ENCODE results near the gene ROPN1L.

GRCh38 chr5:10468256-10468655 lies 26.6 kb downstream of the ROPN1L start:
- TF ChIP-seq, protein P1, sequence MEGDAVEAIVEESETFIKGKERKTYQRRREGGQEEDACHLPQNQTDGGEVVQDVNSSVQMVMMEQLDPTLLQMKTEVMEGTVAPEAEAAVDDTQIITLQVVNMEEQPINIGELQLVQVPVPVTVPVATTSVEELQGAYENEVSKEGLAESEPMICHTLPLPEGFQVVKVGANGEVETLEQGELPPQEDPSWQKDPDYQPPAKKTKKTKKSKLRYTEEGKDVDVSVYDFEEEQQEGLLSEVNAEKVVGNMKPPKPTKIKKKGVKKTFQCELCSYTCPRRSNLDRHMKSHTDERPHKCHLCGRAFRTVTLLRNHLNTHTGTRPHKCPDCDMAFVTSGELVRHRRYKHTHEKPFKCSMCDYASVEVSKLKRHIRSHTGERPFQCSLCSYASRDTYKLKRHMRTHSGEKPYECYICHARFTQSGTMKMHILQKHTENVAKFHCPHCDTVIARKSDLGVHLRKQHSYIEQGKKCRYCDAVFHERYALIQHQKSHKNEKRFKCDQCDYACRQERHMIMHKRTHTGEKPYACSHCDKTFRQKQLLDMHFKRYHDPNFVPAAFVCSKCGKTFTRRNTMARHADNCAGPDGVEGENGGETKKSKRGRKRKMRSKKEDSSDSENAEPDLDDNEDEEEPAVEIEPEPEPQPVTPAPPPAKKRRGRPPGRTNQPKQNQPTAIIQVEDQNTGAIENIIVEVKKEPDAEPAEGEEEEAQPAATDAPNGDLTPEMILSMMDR (conservative IDR thresholded peaks at IDR 0.05 in 1 of 2, IDR thresholded peaks at IDR 0.05 in 1 of 2; ENCODE audit: extremely low read depth in 1 of 2, insufficient read depth in 1 of 2, low read depth in 1 of 2, low read length in 2 of 2), result no peak
- no peak for TF ChIP-seq EZH2 (IDR thresholded peaks at IDR 0.05; ENCODE audit: borderline replicate concordance, low read length)
